ENCODE measurements around the gene ZBTB7C. TPM values are rescaled to one million over a fixed set of nuclear protein-coding genes. Genes with fewer than 3 reads are reported as not detected.

Gene ZBTB7C
- total and polyA plus RNA-seq, 2 of the 4 experiments (the other 2 are of a cell fraction), result not detected

GRCh38 chr18:48313792-48314191 is 95.4 kb downstream of the ZBTB7C start:
- dilution Hi-C loops (cut with HindIII; ENCODE audit: low sequenced_read_pairs, unreplicated experiment), result no loop called here
- BruUV-seq (replicated peaks), result no TSS peak
- no peaks in the 10 kb centered on the region for H3K4me1 ChIP-seq (ENCODE audit: control insufficient read depth, insufficient read depth, low read length)
- H2BK15ac ChIP-seq (ENCODE audit: low read depth, low read length), result no peak overlapping the region
- no peaks in the 10 kb centered on the region for H3K79me1 ChIP-seq (ENCODE audit: low read depth in 1 of 2, low read length in 2 of 2)
- H2BK5ac ChIP-seq (ENCODE audit: low read depth, low read length, poor library complexity, severe bottlenecking), result no peak overlapping the region
- H3K14ac ChIP-seq (replicated peaks; ENCODE audit: low read depth, low read length), result no peak overlapping the region
- no peak overlapping the region for H4K8ac ChIP-seq (ENCODE audit: low read depth in 2 of 2, low read length in 2 of 2)
- H3K36me3 ChIP-seq (ENCODE audit: control insufficient read depth, insufficient read depth, low read length), result no peaks in the 10 kb centered on the region
- H2AK5ac ChIP-seq (ENCODE audit: low read depth, low read length), result no peak overlapping the region
- no peak overlapping the region for H2BK20ac ChIP-seq (ENCODE audit: low read depth, low read length)
- in situ Hi-C loops (cut with MboI; ENCODE audit: low sequenced_read_pairs), result no loop called here
- H3K18ac ChIP-seq (ENCODE audit: low read depth, low read length), result no peak overlapping the region
- H4K5ac ChIP-seq (ENCODE audit: low read depth, low read length), result no peak overlapping the region
- H3K27ac ChIP-seq (ENCODE audit: insufficient read depth, low read length), result no peak overlapping the region
- H4K20me1 ChIP-seq (ENCODE audit: insufficient read depth, low read length), result no peaks in the 10 kb centered on the region
- H3K23ac ChIP-seq (ENCODE audit: low read depth, low read length), result no peak overlapping the region
- no peak overlapping the region for H3K4me3 ChIP-seq (ENCODE audit: insufficient read depth, low read depth, low read length)
- H3K27me3 ChIP-seq (ENCODE audit: control insufficient read depth, insufficient read depth, low read length), result peaks cover 17% of the 10 kb centered on the region
- TF ChIP-seq MXI1 (IDR thresholded peaks at IDR 0.05; ENCODE audit: borderline replicate concordance, low read depth, low read length) (no peak), RAD21 (IDR thresholded peaks at IDR 0.05; ENCODE audit: low read length) (no peak), RFX5 (IDR thresholded peaks at IDR 0.05; ENCODE audit: low read depth, low read length) (no peak), ELK1 (IDR thresholded peaks at IDR 0.05; ENCODE audit: borderline replicate concordance, low read depth, low read length) (no peak), BHLHE40 (IDR thresholded peaks at IDR 0.05; ENCODE audit: low read depth, low read length) (no peak), MAFK (IDR thresholded peaks at IDR 0.05; ENCODE audit: low read depth, low read length) (no peak), CEBPB (IDR thresholded peaks at IDR 0.05; ENCODE audit: low read depth, low read length) (no peak), RCOR1 (IDR thresholded peaks at IDR 0.05; ENCODE audit: insufficient replicate concordance, low read length) (no peak), SMC3 (IDR thresholded peaks at IDR 0.05; ENCODE audit: low read depth, low read length) (no peak), CHD1 (IDR thresholded peaks at IDR 0.05; ENCODE audit: low read depth, low read length) (no peak), FOS (IDR thresholded peaks at IDR 0.05; ENCODE audit: low read depth, low read length) (no peak), NFE2L2 (IDR thresholded peaks at IDR 0.05; ENCODE audit: low read depth, low read length) (no peak), MAZ (IDR thresholded peaks at IDR 0.05; ENCODE audit: borderline replicate concordance, low read depth, low read length) (no peak), CTCF (conservative IDR thresholded peaks at IDR 0.05; ENCODE audit: low read depth, low read length) (no peak), POLR2A (IDR thresholded peaks at IDR 0.05; ENCODE audit: low read depth, low read length) (no peak)
- TF ChIP-seq, protein P1, sequence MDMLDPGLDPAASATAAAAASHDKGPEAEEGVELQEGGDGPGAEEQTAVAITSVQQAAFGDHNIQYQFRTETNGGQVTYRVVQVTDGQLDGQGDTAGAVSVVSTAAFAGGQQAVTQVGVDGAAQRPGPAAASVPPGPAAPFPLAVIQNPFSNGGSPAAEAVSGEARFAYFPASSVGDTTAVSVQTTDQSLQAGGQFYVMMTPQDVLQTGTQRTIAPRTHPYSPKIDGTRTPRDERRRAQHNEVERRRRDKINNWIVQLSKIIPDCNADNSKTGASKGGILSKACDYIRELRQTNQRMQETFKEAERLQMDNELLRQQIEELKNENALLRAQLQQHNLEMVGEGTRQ (IDR thresholded peaks at IDR 0.05; ENCODE audit: low read depth, low read length), result no peak
- ATAC-seq (ENCODE audit: low read depth) (no peak), DNase-seq (no peak)
- H3K4ac ChIP-seq (ENCODE audit: low read depth, low read length), result no peak overlapping the region
- ChIA-PET CTCF (no interaction called here), POLR2A (ENCODE audit: unreplicated experiment) (no interaction called here)
- H2AK9ac ChIP-seq (replicated peaks; ENCODE audit: low read depth, low read length, poor library complexity), result no peak overlapping the region
- intact Hi-C loops (cut with micrococcal nuclease), result no loop called here
- H2AFZ ChIP-seq (replicated peaks; ENCODE audit: low read length, poor library complexity), result no peak overlapping the region
- no peak overlapping the region for H4K91ac ChIP-seq (ENCODE audit: insufficient read depth, low read depth, low read length)
- H3K9me3 ChIP-seq (ENCODE audit: control insufficient read depth, insufficient read depth, low read length), result no peaks in the 10 kb centered on the region
- H3K4me2 ChIP-seq (ENCODE audit: low read depth, low read length), result no peak overlapping the region
- WGBS, 2 experiments (ENCODE audit: extremely low coverage in 2 of 2, insufficient read length in 1 of 2), result 60% methylated on average over 2 of the region's 6 CpGs; no CpG with 5 or more reads in 1 of the 2 experiments
- no peak overlapping the region for H3K9ac ChIP-seq (ENCODE audit: low read depth, low read length)
- no peak overlapping the region for H2BK120ac ChIP-seq (ENCODE audit: low read depth, low read length)
- no peaks in the 10 kb centered on the region for H3K9me1 ChIP-seq (ENCODE audit: insufficient read depth, low read length)
- no peak overlapping the region for H3K56ac ChIP-seq (ENCODE audit: extremely low read depth, insufficient read depth, low read length)
